HG03575 (cell line): ENCODE measurements around the gene ATP5MG.

Experiments
- ATAC-seq: cut with Tn5 transposase; IDR thresholded peaks from one replicate; pipeline ENCODE4 v1.9.1; 2021; ENCODE audit not compliant: unreplicated experiment, insufficient number of reproducible peaks, low FRiP score; ENCODE audit errors: extremely low read depth

Gene ATP5MG

GRCh38 chr11:118401151-118401879 lies at the start of gene ATP5MG:
ATP5MG (plus strand) TSS chr11:118401606; CDS start chr11:118401666, 60 bp downstream.
- ATAC-seq = no peak

GRCh38 chr11:118353084-118353710 lies 48.2 kb upstream of the ATP5MG start:
- ATAC-seq = no peak

- ATAC-seq = no peak
Observed at GRCh38 chr11:118358071-118358470, 43.3 kb upstream of the ATP5MG start.

- peak; percentile 47 for ATAC-seq
Observed at GRCh38 chr11:118359295-118359958, 42.0 kb upstream of the ATP5MG start, which contains the start of gene UBE4A. UBE4A (plus strand) TSS chr11:118359600; CDS start chr11:118365081, 5,481 bp downstream.

GRCh38 chr11:118364956-118365615 lies 36.3 kb upstream of the ATP5MG start:
- no peak for ATAC-seq

DNA sequence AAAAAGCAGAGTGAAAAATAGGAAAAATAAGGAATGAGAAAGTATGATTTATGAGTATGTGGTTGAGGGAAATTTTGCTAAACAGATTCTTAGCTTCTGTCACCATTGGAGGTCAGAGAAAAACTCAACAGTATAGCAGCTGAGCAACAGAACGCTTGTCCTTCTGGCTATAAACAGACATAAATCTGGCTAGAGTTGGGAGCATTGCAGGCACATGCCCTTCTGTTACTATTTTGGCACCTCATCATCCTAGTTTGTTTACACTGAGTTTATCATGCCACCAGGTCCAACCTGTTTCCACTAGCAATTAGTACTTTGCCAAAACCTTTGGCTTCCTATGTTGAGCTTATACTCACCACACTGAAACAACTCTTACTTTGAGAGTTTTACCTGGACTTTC lies 35.1 kb upstream of the ATP5MG start:
- ATAC-seq = no peak

DNA sequence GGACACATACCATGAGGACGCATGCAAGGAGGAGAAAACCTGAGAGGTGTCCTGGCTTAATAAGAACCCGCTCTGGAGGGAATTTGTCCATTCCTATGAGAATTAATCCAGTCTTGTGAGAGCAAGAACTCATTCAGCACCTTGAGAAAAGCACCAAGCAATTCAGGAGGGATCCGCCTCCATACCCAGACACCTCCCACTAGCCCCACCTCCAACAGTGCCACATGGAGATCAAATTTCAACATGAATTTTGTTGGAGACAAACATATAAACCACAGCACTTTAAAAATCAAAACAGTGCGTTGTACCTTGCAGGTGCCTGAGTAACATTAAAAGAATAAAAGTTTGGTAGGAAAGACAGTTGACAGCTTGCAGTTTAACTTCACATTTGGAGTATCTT lies 30.6 kb upstream of the ATP5MG start:
- no peak for ATAC-seq

DNA sequence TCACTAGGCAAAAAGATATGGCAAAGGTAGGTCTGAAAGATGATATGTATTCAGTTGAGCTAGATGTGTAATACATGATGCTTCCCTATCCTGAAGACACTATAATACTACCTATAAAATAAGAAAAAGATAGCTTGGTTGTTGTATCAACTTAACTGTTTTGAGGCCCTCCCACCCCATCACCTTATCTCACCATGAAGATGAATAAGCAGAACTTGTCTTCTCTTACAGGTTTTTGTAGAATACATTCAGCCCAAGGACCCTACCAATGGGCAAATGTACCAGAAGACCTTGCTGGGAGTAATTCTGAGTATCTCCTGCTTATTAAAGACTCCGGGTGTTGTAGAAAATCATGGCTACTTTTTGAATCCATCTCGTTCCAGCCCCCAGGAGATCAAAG lies 28.1 kb upstream of the ATP5MG start:
- no peak for ATAC-seq

- ATAC-seq = no peak
Observed at GRCh38 chr11:118373871-118374270, 27.5 kb upstream of the ATP5MG start.

- no peak for ATAC-seq
Observed at GRCh38 chr11:118374729-118375128, 26.7 kb upstream of the ATP5MG start.

DNA sequence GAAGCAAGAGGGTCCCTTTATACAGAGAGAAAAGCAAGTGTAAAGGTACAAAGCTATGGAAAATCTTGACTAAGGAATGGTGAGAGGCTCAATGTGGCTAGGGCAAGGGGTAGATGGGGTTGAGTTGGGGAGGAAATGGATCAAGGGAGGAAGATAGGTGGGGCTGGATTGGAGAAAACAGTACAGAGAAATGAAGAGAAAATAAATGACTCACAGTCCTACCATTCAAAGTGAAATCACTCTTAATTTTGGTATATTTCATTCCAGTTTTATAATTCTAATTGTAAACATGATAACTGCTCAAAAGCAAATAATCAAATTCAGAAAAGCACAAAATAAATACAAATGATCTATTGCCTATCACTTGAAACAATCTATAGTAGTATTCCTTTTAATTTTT lies 25.4 kb upstream of the ATP5MG start:
- no peak for ATAC-seq

DNA sequence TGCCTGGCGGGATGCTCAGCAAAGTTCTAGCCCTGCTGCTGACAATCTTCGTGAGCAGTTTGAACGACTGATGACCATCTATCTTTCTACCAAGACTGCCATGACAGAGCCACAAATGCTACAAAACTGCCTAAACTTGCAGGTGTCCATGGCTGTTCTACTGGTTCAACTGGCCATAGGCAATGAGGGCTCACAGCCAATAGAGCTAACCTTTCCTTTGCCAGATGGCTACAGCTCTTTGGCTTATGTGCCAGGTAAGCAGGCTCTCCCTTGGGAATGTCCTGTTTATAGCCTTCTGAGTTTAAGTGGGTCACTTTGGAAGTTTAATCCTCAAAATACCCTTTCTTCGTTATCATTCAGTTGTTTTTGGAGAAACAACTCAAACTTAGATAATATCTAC lies 21.9 kb upstream of the ATP5MG start:
- no peak for ATAC-seq

DNA sequence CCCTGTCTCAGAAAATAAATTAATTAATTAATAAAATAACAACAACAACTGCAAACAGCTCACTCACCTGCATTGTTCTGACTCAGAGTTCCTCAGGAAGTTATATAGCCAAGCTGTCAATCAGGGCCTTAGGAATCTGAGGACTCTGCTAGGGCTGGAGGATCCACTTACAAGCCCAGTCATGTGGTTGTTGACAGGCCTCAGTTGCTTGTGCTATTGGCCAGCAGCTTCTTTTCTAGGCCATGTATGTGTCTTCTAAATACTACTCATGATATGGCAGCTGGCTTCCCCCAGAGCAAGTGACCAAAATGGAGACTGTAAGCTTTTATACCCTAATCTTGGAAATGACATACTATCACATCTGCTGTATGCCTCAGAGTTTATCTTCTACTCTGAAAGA lies 20.8 kb upstream of the ATP5MG start:
- no peak for ATAC-seq

DNA sequence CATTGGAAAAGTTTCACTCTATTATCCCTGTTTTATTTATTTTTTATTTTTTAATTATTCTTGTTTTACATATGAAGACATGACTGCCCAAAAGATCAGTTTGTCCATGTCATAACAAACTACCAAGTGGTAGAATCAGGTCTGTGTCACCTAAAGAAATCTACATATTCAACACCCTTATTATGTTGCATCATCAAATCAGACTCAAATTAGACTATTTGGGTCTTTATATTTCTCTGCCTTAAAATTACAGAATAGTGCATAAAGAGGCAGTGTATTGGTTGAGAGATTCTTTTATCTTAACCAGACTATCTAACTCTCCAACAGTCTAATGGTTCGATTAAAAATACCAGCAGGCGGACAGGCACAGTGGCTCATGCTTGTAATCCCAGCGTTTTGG lies 18.5 kb upstream of the ATP5MG start:
- no peak for ATAC-seq

DNA sequence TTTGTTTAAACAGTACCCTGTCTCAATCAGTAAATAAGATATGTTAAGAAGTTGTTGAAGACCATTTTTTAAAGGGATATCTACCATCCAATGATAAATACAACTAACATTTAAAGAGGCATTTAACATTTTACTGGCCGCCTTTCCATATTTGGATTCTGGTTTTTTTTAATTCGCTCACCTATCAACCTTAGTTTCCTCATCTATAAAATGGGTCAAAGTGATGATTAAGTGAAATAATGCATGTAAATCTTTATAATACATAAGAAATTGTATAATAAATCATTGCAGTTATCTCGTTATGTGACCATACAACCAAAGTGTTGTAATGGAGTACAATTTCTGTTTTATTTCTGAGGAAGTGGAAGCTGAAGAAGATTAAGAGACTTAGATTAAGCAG lies 17.7 kb upstream of the ATP5MG start:
- ATAC-seq = no peak

- no peak for ATAC-seq
Observed at GRCh38 chr11:118396097-118396501, 5.3 kb upstream of the ATP5MG start.

DNA sequence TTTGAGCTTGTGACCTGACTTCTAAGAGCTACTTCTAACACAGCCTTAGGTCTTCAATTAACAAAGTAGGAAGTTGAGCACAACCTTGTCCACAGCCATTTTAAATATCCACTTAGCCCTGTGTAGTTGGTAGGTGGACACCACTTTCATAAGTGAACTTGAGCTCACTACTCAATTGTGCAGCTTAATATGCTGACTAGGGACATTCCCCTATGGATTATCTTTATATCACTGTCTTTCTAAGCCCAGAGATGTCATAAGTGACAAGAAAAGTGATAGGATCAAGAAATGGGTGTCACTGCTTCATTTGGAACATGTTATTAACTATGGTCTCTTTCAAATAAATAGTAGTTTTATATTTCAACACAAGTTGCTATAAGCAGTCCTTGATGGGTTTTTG lies 4.0 kb upstream of the ATP5MG start:
- ATAC-seq = no peak

DNA sequence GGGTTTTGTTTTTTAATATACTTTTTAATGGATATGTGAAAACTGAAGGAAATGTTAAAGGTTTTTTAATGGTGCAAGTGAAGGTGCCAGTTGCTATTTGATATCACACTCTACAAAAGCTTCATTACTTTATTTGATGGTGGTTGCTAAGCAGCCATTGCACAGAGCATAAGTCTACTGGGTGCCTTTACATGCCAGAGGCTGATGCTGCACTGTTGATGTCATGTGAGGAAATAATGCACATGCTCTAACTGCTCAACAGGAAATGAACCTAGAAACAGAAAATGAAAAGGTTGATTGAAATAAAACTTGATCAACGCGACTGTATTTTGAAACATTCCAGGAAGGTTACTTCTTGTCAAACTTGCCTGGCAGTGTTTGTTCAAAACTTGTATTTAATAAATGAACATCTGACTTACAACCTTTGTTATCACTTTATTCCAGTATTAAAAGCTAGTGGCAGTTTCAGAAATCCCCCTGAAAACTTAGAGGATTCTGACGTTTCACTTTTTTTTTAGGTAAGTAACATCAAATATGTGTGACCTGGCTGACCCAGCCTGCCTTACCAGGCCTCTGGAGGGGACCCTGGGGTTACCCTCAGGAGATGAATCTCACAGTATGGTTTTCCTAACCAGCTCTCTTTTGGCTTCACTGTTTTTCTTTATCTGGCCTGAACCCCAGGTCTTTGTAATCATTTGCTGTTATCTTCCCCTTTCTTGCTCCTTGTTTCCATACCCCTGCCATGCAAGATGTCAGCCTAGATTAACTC lies 2.4 kb upstream of the ATP5MG start:
- no peak for ATAC-seq
